Stimulated activated naive B cell treated with anti-CD40 and anti-IgM and Interleukin-4, amounts not matched to agents 10 μg/mL and 1 μg/mL and 100 μg/mL, for 72 hours (primary cell): ENCODE measurements around the gene GATB.
"Not testable (repeated sequence)": the region's sequence is repeated elsewhere in the genome, so short reads cannot be mapped to it uniquely, and the experiment has no call there.

ENCODE experiments used
- ATAC-seq, 2 donors: fragments of 150-1000 bp; cut with Tn5 transposase; replicated peaks; 2 replicates each; pipeline ENCODE4 v1.10.0; 2021; ENCODE audit warnings: moderate library complexity in 1 of 2
- DNase-seq: peaks from one replicate; pipeline ENCODE4 v3.0.0; 2021
- H3K27ac Mint-ChIP-seq: one replicate; pipeline ENCODE4 v1.8.0; 2022; ENCODE audit warnings: mild to moderate bottlenecking, mixed read lengths
- H3K27me3 Mint-ChIP-seq, 2 donors: one replicate each; pipeline ENCODE4 v1.8.0; 2022; ENCODE audit warnings: mixed read lengths in 2 of 2
- H3K36me3 Mint-ChIP-seq, 2 donors: one replicate each; pipeline ENCODE4 v1.8.0; 2022; ENCODE audit warnings: mixed read lengths in 2 of 2, mild to moderate bottlenecking in 1 of 2
- H3K4me1 Mint-ChIP-seq, 2 donors: one replicate each; pipeline ENCODE4 v1.8.0; 2022; ENCODE audit warnings: mixed read lengths in 2 of 2, mild to moderate bottlenecking in 1 of 2
- H3K4me3 Mint-ChIP-seq, 2 donors: one replicate each; pipeline ENCODE4 v1.8.0; 2022; ENCODE audit warnings: mild to moderate bottlenecking in 2 of 2, mixed read lengths in 2 of 2, moderate library complexity in 1 of 2
- H3K9me3 Mint-ChIP-seq, 2 donors: one replicate each; pipeline ENCODE4 v1.8.0; 2022; ENCODE audit warnings: mixed read lengths in 2 of 2, mild to moderate bottlenecking in 1 of 2

The GATB gene

DNA sequence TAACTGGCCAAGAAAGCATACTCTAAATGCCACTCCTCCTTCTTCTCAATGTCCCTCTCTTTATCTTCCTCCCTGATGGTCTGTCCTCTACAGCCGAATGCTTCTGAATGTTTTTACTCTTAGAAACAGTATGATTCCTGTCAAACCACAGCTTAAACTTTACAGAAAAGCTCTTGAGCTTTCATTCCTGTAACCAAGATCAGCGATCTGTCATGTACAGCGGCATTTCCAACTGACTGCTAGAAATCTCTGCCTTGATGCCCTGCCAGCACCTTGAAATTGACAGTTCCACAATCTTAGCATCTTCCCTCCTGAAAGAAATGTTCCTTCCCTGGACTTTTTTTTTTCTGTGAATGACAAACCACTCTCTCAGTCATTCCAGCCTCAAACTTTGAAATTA is 11.5 kb upstream of the GATB start:
- DNase-seq = no peak
- Mint-ChIP-seq H3K27ac (no peak overlapping the region), H3K9me3 (peaks cover 12 to 13% of the 10 kb centered on the region in 2 donors), H3K36me3 (peaks cover 0 to 3% of the 10 kb centered on the region in 2 donors), H3K4me1 (no peaks in the 10 kb centered on the region), H3K27me3 (peaks cover 32 to 37% of the 10 kb centered on the region in 2 donors), H3K4me3 (no peak overlapping the region)
- no peak for ATAC-seq

DNA sequence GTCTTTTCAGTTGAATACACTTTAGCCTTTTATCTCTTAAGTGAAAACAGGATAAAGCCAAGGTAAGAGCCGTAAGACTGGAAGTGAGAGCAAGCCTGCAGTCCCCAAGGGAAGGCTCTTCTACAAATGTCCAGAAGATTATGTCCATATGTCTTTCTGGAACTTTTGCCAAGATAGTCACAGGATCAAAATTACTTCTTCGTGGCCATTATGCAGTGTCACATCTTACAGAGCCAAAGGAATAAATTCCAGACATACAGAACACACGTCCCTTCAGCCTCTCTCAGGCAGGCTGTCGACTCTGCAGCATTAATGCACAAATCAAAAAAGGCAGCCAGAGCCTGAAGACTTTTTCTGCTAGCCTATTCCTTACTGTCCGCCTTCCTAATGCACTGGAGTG is 10.9 kb upstream of the GATB start:
- H3K36me3 Mint-ChIP-seq = peaks cover 0 to 3% of the 10 kb centered on the region in 2 donors
- ATAC-seq = no peak
- no peaks in the 10 kb centered on the region for H3K4me1 Mint-ChIP-seq
- H3K9me3 Mint-ChIP-seq = peaks cover 11 to 12% of the 10 kb centered on the region in 2 donors
- H3K27ac Mint-ChIP-seq = no peak overlapping the region
- no peak overlapping the region for H3K4me3 Mint-ChIP-seq
- H3K27me3 Mint-ChIP-seq = peaks cover 26 to 35% of the 10 kb centered on the region in 2 donors
- DNase-seq = no peak

- Mint-ChIP-seq H3K27ac (no peak overlapping the region), H3K27me3 (peaks cover 24 to 30% of the 10 kb centered on the region in 2 donors), H3K9me3 (peaks cover 5 to 8% of the 10 kb centered on the region in 2 donors), H3K36me3 (no peaks in the 10 kb centered on the region), H3K4me1 (no peaks in the 10 kb centered on the region), H3K4me3 (no peak overlapping the region)
- DNase-seq = no peak
- no peak for ATAC-seq
Observed at GRCh38 chr4:151770154-151770553, 9.3 kb upstream of the GATB start.

GRCh38 chr4:151768835-151769234 is 8.0 kb upstream of the GATB start:
- peaks cover 19 to 20% of the 10 kb centered on the region in 2 donors for H3K27me3 Mint-ChIP-seq

DNA sequence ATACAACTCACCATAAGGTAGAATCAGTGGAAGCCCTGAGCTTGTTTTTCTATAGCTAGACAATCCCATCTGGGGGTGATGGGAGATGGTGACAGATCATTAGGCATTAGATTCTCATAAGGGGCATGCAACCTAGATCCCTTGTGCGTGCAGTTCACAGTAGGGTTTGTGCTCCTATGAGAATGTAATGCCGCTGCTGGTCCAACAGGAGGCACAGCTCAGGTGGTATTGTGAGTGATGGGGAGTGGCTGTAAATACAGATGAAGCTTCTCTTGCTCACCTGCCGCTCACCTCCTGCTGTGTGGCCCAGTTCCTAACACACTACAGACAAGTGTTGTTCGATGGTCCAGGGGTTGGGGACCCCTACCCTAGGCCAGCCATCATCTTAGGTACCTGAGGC is 5.9 kb upstream of the GATB start:
- no peak for ATAC-seq
- H3K27me3 Mint-ChIP-seq = peaks cover 15 to 19% of the 10 kb centered on the region in 2 donors
- no peaks in the 10 kb centered on the region for H3K36me3 Mint-ChIP-seq
- H3K27ac Mint-ChIP-seq = no peak overlapping the region
- H3K4me3 Mint-ChIP-seq = no peak overlapping the region
- DNase-seq = no peak
- peaks cover 0 to under 1% of the 10 kb centered on the region in 2 donors for H3K4me1 Mint-ChIP-seq
- H3K9me3 Mint-ChIP-seq = no peaks in the 10 kb centered on the region

More at GRCh38 chr4:151768835-151769234, 8.0 kb upstream of the GATB start:
- peaks cover 0 to 1% of the 10 kb centered on the region in 2 donors for H3K9me3 Mint-ChIP-seq
- DNase-seq (no peak), ATAC-seq (no peak)
- H3K4me3 Mint-ChIP-seq = no peak overlapping the region
- H3K27ac Mint-ChIP-seq = no peak overlapping the region
- H3K4me1 Mint-ChIP-seq = no peaks in the 10 kb centered on the region
- H3K36me3 Mint-ChIP-seq = no peaks in the 10 kb centered on the region

DNA sequence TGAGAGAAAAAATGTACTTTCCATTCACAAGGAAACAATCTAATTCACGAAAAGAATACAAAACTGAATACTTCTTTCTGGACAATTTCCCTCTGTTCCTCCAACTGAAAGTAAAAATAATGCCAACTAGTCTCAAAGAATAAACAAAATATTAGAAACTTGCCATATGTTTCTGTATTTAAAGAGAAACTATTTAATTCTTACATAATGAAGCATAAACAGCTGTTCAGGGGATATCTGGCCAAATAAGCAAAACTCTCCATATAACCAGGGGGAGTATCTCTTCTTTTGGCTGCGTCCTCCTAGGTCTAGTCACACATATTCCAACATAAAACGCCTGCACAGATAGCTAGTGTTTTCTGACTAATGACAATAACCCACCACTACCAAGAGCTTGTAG is 805 bp downstream of the GATB start:
- DNase-seq = no peak
- peaks cover 6 to 9% of the 10 kb centered on the region in 2 donors for H3K4me1 Mint-ChIP-seq
- H3K9me3 Mint-ChIP-seq = no peaks in the 10 kb centered on the region
- H3K27me3 Mint-ChIP-seq = peaks cover 0 to 5% of the 10 kb centered on the region in 2 donors
- H3K27ac Mint-ChIP-seq = no peak overlapping the region
- ATAC-seq = no peak
- H3K36me3 Mint-ChIP-seq = peaks cover 11 to 19% of the 10 kb centered on the region in 2 donors
- peak overlapping the region; percentile 96 to 100 for H3K4me3 Mint-ChIP-seq

DNA sequence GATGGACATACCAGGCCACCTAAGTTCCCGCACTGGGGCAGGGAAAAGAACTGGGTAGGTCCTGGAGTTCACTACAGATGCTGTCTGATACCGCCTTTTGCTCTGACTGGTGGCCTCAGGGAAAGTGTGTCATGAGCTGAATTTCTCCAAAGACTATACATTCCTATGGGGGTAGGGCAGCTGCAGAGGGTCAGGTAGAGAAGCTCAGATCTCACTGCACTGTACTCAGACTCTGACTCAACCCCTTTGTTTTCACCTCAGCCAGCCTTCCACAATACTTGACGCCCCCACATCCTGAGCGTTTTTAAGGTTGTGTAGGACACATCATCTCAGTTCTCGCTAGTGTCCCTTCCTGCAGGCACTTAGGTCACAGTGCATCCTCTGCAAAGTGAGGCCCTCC is 7.8 kb downstream of the GATB start:
- H3K36me3 Mint-ChIP-seq = peaks cover 39 to 60% of the 10 kb centered on the region in 2 donors
- H3K27ac Mint-ChIP-seq = no peak overlapping the region
- DNase-seq (no peak), ATAC-seq (no peak)
- H3K4me3 Mint-ChIP-seq = no peak overlapping the region
- no peaks in the 10 kb centered on the region for H3K4me1 Mint-ChIP-seq
- no peaks in the 10 kb centered on the region for H3K27me3 Mint-ChIP-seq
- H3K9me3 Mint-ChIP-seq = no peaks in the 10 kb centered on the region

- no peak overlapping the region for H3K4me3 Mint-ChIP-seq
- H3K9me3 Mint-ChIP-seq = no peaks in the 10 kb centered on the region
- H3K4me1 Mint-ChIP-seq = no peaks in the 10 kb centered on the region
- no peaks in the 10 kb centered on the region for H3K27me3 Mint-ChIP-seq
- H3K27ac Mint-ChIP-seq = no peak overlapping the region
- ATAC-seq = no peak
- no peak for DNase-seq
- peaks cover 39 to 56% of the 10 kb centered on the region in 2 donors for H3K36me3 Mint-ChIP-seq
Observed at GRCh38 chr4:151750156-151750555, 10.7 kb downstream of the GATB start.

DNA sequence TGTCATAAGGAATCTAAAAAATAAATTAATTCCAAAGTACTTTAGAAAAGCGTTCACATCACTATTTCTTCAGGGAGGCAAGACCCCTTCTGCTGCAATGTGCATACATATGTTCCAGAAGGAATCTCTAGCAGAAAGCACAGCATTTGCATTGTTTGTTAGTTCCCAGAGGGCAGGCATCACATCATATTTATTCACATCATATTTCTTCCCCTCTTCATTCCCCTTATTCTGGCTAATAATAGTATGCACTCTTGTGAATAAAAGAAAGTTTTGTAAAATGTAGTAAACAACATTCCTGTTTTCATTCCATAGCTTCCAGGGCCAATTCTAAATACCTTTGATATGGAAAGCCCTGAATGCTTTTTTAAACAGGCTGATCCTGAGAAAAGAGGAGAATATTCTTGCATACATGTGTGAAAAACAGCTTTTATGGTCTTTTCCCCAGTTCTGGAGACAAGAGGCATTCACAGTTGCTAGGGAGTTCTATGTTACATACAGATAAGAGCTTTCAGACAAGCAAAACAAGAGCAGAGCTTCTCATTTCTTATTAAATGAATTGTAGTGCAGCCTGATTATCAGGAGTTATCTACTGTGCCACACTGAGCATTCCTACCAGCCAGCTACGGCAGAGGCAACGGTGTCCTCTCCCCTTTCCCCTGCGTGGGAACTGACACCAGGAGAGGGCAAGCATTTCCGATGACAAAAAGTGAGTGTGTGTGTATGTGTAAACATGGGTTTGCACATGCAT is 15.2 kb downstream of the GATB start:
- Mint-ChIP-seq H3K4me3 (no peak overlapping the region), H3K9me3 (no peaks in the 10 kb centered on the region), H3K27me3 (no peaks in the 10 kb centered on the region), H3K4me1 (peaks cover 3 to 13% of the 10 kb centered on the region in 2 donors), H3K27ac (no peak overlapping the region), H3K36me3 (peaks cover 18 to 36% of the 10 kb centered on the region in 2 donors)
- no peak for DNase-seq
- no peak for ATAC-seq

GRCh38 chr4:151744614-151745013 is 16.2 kb downstream of the GATB start:
- Mint-ChIP-seq H3K27ac (no peak overlapping the region), H3K9me3 (no peaks in the 10 kb centered on the region), H3K4me3 (no peak overlapping the region), H3K36me3 (peaks cover 9 to 33% of the 10 kb centered on the region in 2 donors), H3K27me3 (no peaks in the 10 kb centered on the region), H3K4me1 (peaks cover 3 to 13% of the 10 kb centered on the region in 2 donors)
- DNase-seq = no peak
- peak; percentile 59 to 63 for ATAC-seq

DNA sequence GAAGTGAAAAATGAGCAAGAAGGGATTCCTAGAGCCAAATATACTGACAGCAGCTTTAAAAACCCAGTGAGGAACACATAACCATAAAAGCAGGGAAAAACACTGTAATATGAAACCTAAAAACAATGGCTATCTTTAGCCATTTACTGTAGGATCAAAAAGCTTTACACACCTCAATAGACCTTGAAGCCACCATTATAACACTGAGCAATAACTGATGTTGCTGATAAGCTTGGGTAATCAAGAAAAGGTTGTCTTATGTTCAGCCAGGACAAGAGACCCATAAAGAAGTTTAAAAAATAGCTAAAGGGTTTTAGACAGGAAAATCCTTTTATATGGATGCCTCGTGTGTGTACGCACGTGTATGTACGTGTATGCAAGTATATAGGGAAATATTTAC is 16.9 kb downstream of the GATB start:
- Mint-ChIP-seq H3K27me3 (no peaks in the 10 kb centered on the region), H3K4me1 (peaks cover 3 to 13% of the 10 kb centered on the region in 2 donors), H3K4me3 (no peak overlapping the region), H3K36me3 (peaks cover 14 to 38% of the 10 kb centered on the region in 2 donors), H3K9me3 (no peaks in the 10 kb centered on the region), H3K27ac (no peak overlapping the region)
- no peak for DNase-seq
- no peak for ATAC-seq

DNA sequence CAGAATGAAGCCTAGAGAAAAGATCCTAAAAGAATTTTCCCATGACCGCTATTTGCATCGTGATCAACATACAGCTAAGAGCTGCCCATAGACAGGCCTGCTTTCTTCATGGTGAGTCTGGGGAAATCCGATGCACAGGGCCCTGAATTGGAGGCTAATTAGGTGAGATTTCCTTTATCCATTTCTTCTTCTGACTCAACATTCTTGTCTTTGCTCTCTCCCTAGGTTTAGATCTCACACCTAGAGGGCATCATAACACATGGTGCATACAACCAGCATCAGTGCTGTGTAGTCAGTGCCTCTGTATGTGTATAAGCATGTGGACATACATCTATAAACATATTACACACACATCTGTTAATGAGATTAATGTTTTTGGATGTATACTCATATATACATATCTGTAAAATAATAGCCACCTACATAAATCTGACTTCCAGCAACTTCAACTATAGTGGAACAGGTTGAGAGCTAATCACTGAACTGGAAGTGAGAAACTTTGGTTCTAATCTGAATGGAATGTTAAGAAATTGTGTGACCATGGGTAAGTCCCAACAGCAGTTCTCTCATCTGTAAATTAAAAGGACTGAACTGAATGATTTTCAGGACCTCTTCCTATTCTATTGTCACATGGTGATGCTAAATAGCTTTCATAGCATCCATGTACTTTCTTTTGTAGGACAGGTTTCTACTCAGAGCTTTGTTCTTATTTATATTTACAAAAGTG is 17.5 kb downstream of the GATB start:
- ATAC-seq (peak in 1 of 2 donors; percentile 20), DNase-seq (no peak)
- H3K27ac Mint-ChIP-seq = no peak overlapping the region
- H3K4me1 Mint-ChIP-seq = peaks cover 3 to 13% of the 10 kb centered on the region in 2 donors
- H3K9me3 Mint-ChIP-seq = no peaks in the 10 kb centered on the region
- no peak overlapping the region for H3K4me3 Mint-ChIP-seq
- peaks cover 19 to 44% of the 10 kb centered on the region in 2 donors for H3K36me3 Mint-ChIP-seq
- no peaks in the 10 kb centered on the region for H3K27me3 Mint-ChIP-seq

- H3K27ac Mint-ChIP-seq = no peak overlapping the region
- peaks cover 36 to 70% of the 10 kb centered on the region in 2 donors for H3K36me3 Mint-ChIP-seq
- ATAC-seq (no peak), DNase-seq (no peak)
- peaks cover 0 to 12% of the 10 kb centered on the region in 2 donors for H3K4me1 Mint-ChIP-seq
- no peak overlapping the region for H3K4me3 Mint-ChIP-seq
- H3K27me3 Mint-ChIP-seq = no peaks in the 10 kb centered on the region
- H3K9me3 Mint-ChIP-seq = peaks cover 14 to 16% of the 10 kb centered on the region in 2 donors
Observed at GRCh38 chr4:151738720-151739517, 21.9 kb downstream of the GATB start.

- H3K4me3 Mint-ChIP-seq, H3K27me3 Mint-ChIP-seq, DNase-seq, ATAC-seq, H3K27ac Mint-ChIP-seq: not testable (repeated sequence)
- peaks cover 2 to 16% of the 10 kb centered on the region in 2 donors for H3K4me1 Mint-ChIP-seq
- peaks cover 36 to 78% of the 10 kb centered on the region in 2 donors for H3K36me3 Mint-ChIP-seq
- peaks cover 14 to 16% of the 10 kb centered on the region in 2 donors for H3K9me3 Mint-ChIP-seq
Observed at GRCh38 chr4:151736852-151737251, 24.0 kb downstream of the GATB start.
